ENCODE results near the gene MUC21. TPM values are rescaled to one million over a fixed set of nuclear protein-coding genes. Genes with fewer than 3 reads are reported as not detected.

Gene MUC21
- total and polyA plus RNA-seq, 2 of the 8 experiments (the other 6 are each of a cell fraction or from before 2014, with no cell fraction given): not detected

DNA sequence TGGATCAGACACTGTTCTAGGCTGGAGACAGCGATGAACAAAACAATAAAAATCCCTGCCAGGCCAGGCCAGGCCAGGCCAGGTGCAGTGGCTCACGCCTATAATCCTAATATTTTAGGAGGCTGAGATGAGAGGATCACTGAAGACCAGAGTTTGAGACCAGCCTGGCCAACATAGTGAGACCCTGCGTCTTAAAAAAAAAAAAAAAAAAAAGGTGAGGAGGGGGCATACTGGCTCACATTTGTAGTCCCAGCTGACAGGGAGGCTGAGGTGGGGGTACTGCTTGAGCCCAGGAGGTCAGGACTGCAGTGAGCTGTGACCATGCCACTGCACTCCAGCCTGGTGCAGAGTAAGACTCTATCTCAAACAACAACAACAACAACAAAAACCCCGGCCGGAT is 38.2 kb upstream of the MUC21 start:
- Histone ChIP-seq H2BK20ac (ENCODE audit: low read length) (no peak overlapping the region), H3K79me1 (ENCODE audit: low read depth, low read length) (no peaks in the 10 kb centered on the region), H3K9ac (replicated peaks in 1 of 4; ENCODE audit: extremely low read depth in 1 of 4, low read depth in 3 of 4, low read length in 3 of 4) (no peak overlapping the region), H3K23me2 (ENCODE audit: low read depth, low read length) (no peaks in the 10 kb centered on the region; the same call in 1 of the 2 replicates), H4K91ac (replicated peaks; ENCODE audit: insufficient read length, low read length) (no peak overlapping the region), H4K20me1 (replicated peaks in 1 of 2; ENCODE audit: control insufficient read depth in 1 of 2, insufficient read depth in 2 of 2, low read length in 2 of 2) (no peaks in the 10 kb centered on the region), H2AFZ (ENCODE audit: low read length) (no peak overlapping the region), H2AK5ac (ENCODE audit: low read depth, low read length) (no peak overlapping the region), H2BK12ac (ENCODE audit: low read depth, low read length) (no peak overlapping the region), H3K23ac (ENCODE audit: insufficient read length) (no peak overlapping the region), H3K36me3 (ENCODE audit: control insufficient read depth in 2 of 4, insufficient read depth in 4 of 4, low read length in 3 of 4) (no peaks in the 10 kb centered on the region), H2BK15ac (ENCODE audit: low read length) (no peak overlapping the region), H2BK5ac (ENCODE audit: low read depth, low read length) (no peak overlapping the region), H3K4me3 (ENCODE audit: extremely low read depth in 1 of 4, insufficient read depth in 2 of 4, low read depth in 3 of 4, low read length in 4 of 4) (no peak overlapping the region), H3K56ac (replicated peaks; ENCODE audit: insufficient read length, low read depth, low read length) (no peak overlapping the region), H3K79me2 (ENCODE audit: control insufficient read depth in 1 of 2, insufficient read depth in 2 of 2, low read length in 2 of 2) (no peaks in the 10 kb centered on the region), H4K5ac (ENCODE audit: insufficient read length, low read depth, low read length) (no peak overlapping the region), H2BK120ac (replicated peaks; ENCODE audit: low read depth, low read length) (no peak overlapping the region), H3K14ac (ENCODE audit: insufficient read length) (no peak overlapping the region), H3K18ac (ENCODE audit: extremely low read depth, low read length) (no peak overlapping the region), H3K4ac (replicated peaks; ENCODE audit: insufficient read length, low read depth, low read length) (no peak overlapping the region), H3K9me3 (ENCODE audit: insufficient read depth in 2 of 2, low read depth in 1 of 2, low read length in 1 of 2) (no peaks in the 10 kb centered on the region), H3K27ac (ENCODE audit: low read depth, low read length) (no peak overlapping the region), H4K8ac (ENCODE audit: extremely low read depth, insufficient read depth, low read length) (no peak overlapping the region), H3K27me3 (replicated peaks in 1 of 4; ENCODE audit: control insufficient read depth in 3 of 4, extremely low read depth in 1 of 4, insufficient read depth in 3 of 4, low read length in 3 of 4) (no peaks in the 10 kb centered on the region), H3K4me1 (replicated peaks in 1 of 4; ENCODE audit: control insufficient read depth in 3 of 4, insufficient read depth in 4 of 4, low read length in 3 of 4) (peaks cover 6 to 9% (median 8%) of the 10 kb centered on the region in 4 experiments), H3K4me2 (ENCODE audit: insufficient read depth in 1 of 2, low read depth in 2 of 2, low read length in 2 of 2) (no peak overlapping the region)
- FAIRE-seq (no peak), DNase-seq (ENCODE audit: low read depth in 1 of 2, low spot score in 2 of 2) (no peak)
- CTCF ChIA-PET (ENCODE audit: partially characterized antibody): interaction anchor here (0.7 to 1.9 kb wide), 9 partner anchors 10 to 284 kb away, joined by 3 to 7 read pairs (median 4); no protein-coding TSS in a partner anchor
- WGBS, 2 experiments (ENCODE audit: extremely low coverage in 1 of 2, insufficient coverage in 1 of 2, insufficient read length in 1 of 2, insufficient replicate concordance in 2 of 2, low coverage in 1 of 2, low lambda C conversion rate in 2 of 2, missing lambda C conversion rate in 1 of 2): 89% methylated on average over 5 of the region's 5 CpGs; no CpG with 5 or more reads in 1 of the 2 experiments
- POLR2A ChIA-PET (ENCODE audit: partially characterized antibody): interaction anchor here (0.6 to 1.4 kb wide), 2 partner anchors 9 to 346 kb away, joined by 3 to 5 read pairs; no protein-coding TSS in a partner anchor
- TF ChIP-seq, protein P1, sequence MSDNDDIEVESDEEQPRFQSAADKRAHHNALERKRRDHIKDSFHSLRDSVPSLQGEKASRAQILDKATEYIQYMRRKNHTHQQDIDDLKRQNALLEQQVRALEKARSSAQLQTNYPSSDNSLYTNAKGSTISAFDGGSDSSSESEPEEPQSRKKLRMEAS (IDR thresholded peaks at IDR 0.05): no peak
- TF ChIP-seq SP4 (IDR thresholded peaks at IDR 0.05; ENCODE audit: low read length): no peak
- no peak for TF ChIP-seq ASH2L (IDR thresholded peaks at IDR 0.05; ENCODE audit: low read length)
- TF ChIP-seq FOSL1 (IDR thresholded peaks at IDR 0.05; ENCODE audit: insufficient read depth, low read depth, low read length): no peak
- no peak for TF ChIP-seq RBBP5 (IDR thresholded peaks at IDR 0.05; ENCODE audit: borderline replicate concordance, low read depth, low read length)
- TF ChIP-seq EP300 (IDR thresholded peaks at IDR 0.05; ENCODE audit: borderline replicate concordance in 1 of 2, low read depth in 2 of 2, low read length in 2 of 2): no peak
- no peak for TF ChIP-seq CTBP2 (IDR thresholded peaks at IDR 0.05; ENCODE audit: borderline replicate concordance, insufficient read depth, insufficient read length, low read length)
- TF ChIP-seq KDM4A (IDR thresholded peaks at IDR 0.05; ENCODE audit: low read depth, low read length, severe bottlenecking): no peak
